ENCODE results near the gene JAZF1.
A peak's percentile ranks its signal among the peaks of the same experiment; 100 is the strongest.

Gene JAZF1

GRCh38 chr7:28190077-28190710 is 9.6 kb upstream of the JAZF1 start:
- no peak for DNase-seq

- no peak for DNase-seq
Observed at GRCh38 chr7:28187012-28187411, 6.4 kb upstream of the JAZF1 start.

GRCh38 chr7:28183627-28184026 is 3.0 kb upstream of the JAZF1 start:
- no peak for DNase-seq

GRCh38 chr7:28182071-28182471 is 1.5 kb upstream of the JAZF1 start:
- no peak for DNase-seq

- DNase-seq, result no peak
Observed at GRCh38 chr7:28181416-28181815, 821 bp upstream of the JAZF1 start.

GRCh38 chr7:28180031-28180363 is 598 bp downstream of the JAZF1 start:
- DNase-seq, result no peak

- DNase-seq, result peak; percentile 32
Observed at GRCh38 chr7:28179120-28180030, 1.2 kb downstream of the JAZF1 start.

GRCh38 chr7:28178599-28178998 is 2.0 kb downstream of the JAZF1 start:
- DNase-seq, result no peak

- no peak for DNase-seq
Observed at GRCh38 chr7:28177836-28178235, 2.8 kb downstream of the JAZF1 start.

- no peak for DNase-seq
Observed at GRCh38 chr7:28176645-28177044, 4.0 kb downstream of the JAZF1 start.

- DNase-seq, result no peak
Observed at GRCh38 chr7:28176174-28176573, 4.4 kb downstream of the JAZF1 start.

- no peak for DNase-seq
Observed at GRCh38 chr7:28174901-28175661, 5.5 kb downstream of the JAZF1 start.

GRCh38 chr7:28174442-28174841 is 6.2 kb downstream of the JAZF1 start:
- DNase-seq, result no peak

GRCh38 chr7:28173531-28173930 is 7.1 kb downstream of the JAZF1 start:
- DNase-seq, result no peak

- no peak for DNase-seq
Observed at GRCh38 chr7:28172958-28173357, 7.6 kb downstream of the JAZF1 start.

GRCh38 chr7:28170701-28171100 is 9.9 kb downstream of the JAZF1 start:
- no peak for DNase-seq

- DNase-seq, result no peak
Observed at GRCh38 chr7:28169230-28169629, 11.4 kb downstream of the JAZF1 start.

GRCh38 chr7:28168393-28169158 is 12.0 kb downstream of the JAZF1 start:
- DNase-seq, result no peak

- DNase-seq, result no peak
Observed at GRCh38 chr7:28166982-28167715, 13.4 kb downstream of the JAZF1 start.

- DNase-seq, result no peak
Observed at GRCh38 chr7:28165961-28166955, 14.3 kb downstream of the JAZF1 start.

- DNase-seq, result no peak
Observed at GRCh38 chr7:28165261-28165660, 15.3 kb downstream of the JAZF1 start.
